ENCODE measurements around the gene MAGEA8.
"Not testable (repeated sequence)": the region's sequence is repeated elsewhere in the genome, so short reads cannot be mapped to it uniquely, and the experiment has no call there.

Gene MAGEA8

GRCh38 chrX:149903889-149904748, 23.1 kb downstream of the MAGEA8 start:
- DNase-seq (ENCODE audit: low spot score) = no peak

GRCh38 chrX:149908308-149908707, 27.3 kb downstream of the MAGEA8 start:
- no peak for DNase-seq (ENCODE audit: low spot score)

DNA sequence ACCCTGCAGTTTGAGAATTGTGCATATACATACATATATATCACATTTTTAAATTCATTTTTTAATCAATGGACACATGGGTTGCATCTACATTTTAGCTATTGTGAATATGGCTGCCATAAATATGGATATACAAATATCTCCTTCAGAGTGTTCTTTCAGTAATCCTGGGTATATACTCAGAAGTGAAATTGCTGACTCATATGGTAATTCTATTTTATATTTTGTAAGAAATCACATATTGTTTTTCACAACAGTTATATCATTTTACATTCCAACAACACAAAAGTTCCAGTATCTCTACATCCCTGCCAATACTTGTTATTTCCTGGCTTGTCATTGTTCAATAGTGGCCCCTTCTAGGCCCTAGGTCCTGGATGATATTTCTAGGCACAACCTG, 27.7 kb downstream of the MAGEA8 start:
- no peak for DNase-seq (ENCODE audit: low spot score)

DNA sequence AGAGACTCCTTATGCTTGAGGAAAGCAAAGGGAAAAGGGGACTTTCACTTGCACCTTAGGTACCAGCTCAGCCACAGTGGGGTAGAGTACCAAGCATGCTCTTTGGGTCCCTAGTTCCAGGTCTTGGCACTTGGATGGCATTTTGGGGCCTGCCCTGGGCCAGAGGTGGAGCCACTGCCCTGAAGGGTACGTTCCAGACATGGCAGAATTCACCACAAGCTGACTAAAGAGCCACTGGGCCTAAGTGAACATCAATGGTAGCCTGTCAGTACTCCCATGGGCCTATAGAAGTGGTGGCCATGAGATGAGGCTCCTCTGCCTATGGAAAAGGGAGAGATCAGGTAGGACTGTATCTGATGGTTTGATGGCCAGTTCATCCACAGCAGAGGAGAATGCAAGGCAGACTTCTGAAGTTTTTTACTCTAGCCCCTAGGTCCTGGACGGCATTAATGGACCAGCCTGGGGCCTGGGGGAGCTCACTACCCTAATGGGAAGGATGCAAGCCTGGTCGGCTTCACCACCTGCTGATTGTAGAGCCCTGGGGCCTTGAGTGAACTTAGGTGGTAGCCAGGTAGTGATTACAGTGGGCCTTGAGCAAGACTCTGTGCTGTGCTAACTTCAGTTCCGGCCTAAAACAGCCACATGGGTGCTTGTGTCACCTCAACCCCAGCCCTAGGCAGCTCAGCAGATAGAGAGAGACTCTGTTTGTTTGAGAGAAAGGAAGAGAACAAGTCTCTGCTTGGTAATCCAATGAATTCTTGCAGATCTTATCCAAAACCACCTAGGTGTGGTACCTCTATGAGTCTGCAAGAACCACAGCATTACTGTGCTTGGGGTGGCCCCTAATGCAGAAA, 28.6 kb downstream of the MAGEA8 start:
- no peak for DNase-seq (ENCODE audit: low spot score)

DNA sequence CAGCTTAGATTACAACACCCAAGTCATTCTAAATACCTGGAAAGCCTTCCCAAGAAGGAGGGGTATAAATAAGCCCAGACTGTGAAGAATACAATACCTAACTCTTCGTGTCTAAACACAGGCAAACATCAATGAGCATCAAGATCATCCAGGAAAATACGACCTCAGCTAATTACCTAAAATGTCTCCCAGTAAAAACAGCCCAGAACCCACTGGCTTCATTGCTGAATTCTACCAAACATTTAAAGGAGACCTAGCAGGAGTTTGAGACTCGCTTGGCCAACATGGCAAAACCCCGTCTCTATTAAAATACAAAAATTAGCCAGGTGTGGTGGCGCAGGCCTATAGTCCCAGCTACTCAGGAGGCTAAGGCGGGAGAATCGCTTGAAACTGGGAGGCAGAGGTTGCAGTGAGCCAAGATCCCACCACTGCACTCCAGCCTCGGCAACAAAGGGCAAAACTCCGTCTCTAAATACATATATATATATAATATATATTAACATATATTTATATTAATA, 29.3 kb downstream of the MAGEA8 start:
- DNase-seq (ENCODE audit: low spot score) = no peak

GRCh38 chrX:149916745-149917392, 35.9 kb downstream of the MAGEA8 start:
- no peak for DNase-seq (ENCODE audit: low spot score)

- not testable (repeated sequence) for DNase-seq (ENCODE audit: low spot score)
These were observed 42.9 kb downstream of the MAGEA8 start for GRCh38 chrX:149923836-149924235.

DNA sequence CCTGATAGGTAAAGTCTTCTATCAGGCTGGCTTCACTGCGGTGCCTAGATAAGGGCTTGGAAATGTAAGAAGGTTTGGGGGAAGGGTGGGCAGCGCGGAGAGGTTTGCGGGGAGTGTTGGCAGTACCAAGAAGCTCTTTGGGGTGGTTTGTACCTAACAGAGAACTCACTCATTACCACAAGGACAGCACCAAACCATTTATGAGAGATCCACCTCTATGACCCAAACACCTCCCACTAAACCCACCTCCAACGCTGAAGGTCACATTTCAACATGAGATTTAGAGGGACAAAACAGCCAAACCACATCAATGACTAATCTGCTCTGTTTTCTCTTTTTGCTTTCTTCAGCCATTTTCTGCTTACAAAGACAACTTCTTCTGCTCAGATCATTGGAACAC, 43.5 kb downstream of the MAGEA8 start:
- not testable (repeated sequence) for DNase-seq (ENCODE audit: low spot score)

- DNase-seq (ENCODE audit: low spot score) = not testable (repeated sequence)
These were observed 46.4 kb downstream of the MAGEA8 start for GRCh38 chrX:149927245-149927963.

DNA sequence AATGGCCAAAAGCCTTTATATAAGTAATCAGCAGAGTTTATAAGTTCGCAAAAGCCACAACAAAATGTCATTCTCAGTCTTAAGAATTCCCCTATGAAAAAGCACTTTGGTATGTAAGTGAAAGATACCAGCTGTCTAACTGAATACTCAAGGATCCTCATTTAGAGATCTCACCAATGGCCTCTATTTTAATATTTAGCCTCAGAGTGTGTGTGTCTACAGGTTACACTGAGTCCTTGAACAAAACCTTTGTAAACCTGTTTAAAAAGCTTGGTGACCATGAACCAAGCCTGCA, 46.9 kb downstream of the MAGEA8 start:
- not testable (repeated sequence) for DNase-seq (ENCODE audit: low spot score)

GRCh38 chrX:149928635-149929034, 47.7 kb downstream of the MAGEA8 start:
- DNase-seq (ENCODE audit: low spot score) = not testable (repeated sequence)

- not testable (repeated sequence) for DNase-seq (ENCODE audit: low spot score)
These were observed 48.4 kb downstream of the MAGEA8 start, which contains the start of gene HSFX4 for GRCh38 chrX:149929400-149929799. HSFX4 (plus strand) TSS chrX:149929573; CDS start chrX:149929645, 72 bp downstream.

DNA sequence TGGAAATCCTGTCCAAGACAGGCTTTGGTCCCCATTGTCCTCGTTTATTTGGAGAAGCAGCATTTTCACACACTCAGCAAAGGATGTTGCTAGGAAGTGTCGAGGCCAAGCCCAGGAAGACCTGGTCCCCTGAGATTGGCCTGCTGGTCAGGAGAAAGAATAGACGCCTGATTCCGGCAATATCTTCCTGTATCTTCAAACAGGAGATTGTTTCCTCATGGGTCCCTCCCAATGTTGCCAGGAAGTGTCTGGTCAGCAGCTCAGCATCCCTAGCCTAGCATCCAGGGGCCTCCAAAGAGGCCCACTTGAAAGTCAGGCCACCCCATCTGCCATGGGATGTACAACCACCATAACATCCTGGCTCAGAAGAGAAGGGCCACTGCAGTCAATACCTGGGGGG, 50.4 kb downstream of the MAGEA8 start:
- DNase-seq (ENCODE audit: low spot score) = not testable (repeated sequence)

GRCh38 chrX:149932150-149932549, 51.2 kb downstream of the MAGEA8 start:
- not testable (repeated sequence) for DNase-seq (ENCODE audit: low spot score)

DNA sequence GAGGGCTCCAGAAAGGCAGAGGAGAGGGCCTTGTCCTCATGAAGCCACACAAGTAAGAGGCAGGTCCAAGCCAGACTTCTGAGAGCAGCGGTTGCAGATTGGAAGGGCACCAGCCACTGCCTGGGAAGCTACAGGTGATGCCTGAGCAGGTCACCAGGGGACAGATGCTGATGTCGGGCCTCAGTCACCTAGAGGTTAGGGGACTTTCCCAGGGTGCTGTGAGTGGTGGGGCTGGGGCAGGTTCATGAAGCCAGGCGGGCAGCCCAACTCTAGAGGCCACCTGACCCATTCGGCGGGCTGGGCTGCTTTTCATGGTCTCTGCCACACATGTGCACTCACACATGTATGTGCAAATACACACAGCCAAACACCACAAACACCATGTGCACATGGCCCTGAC, 52.0 kb downstream of the MAGEA8 start:
- not testable (repeated sequence) for DNase-seq (ENCODE audit: low spot score)

DNA sequence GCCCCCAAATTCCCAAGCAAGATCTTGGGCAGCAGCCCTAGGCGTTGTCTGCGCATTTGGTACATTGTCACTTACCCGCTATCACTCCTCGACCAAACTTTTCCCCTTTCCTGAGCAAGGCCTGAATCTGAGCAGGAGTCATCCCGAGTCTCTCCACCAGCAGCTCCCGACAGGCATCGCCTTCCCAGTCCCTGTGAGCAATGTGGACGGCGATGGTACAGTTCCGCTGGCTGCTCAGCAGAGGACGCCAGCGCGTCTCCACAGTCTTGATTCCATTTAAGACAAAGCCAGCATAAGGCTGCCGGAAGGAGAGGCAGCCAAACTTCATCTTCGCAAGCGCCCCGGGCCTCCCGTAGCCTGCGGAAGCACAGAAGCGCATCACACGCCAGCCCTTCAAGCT, 52.6 kb downstream of the MAGEA8 start:
- not testable (repeated sequence) for DNase-seq (ENCODE audit: low spot score)

All from SK-N-DZ (cell line).